Epithelial cell of umbilical artery (primary cell): Measurements from ENCODE around the gene C17orf78. TPM values are rescaled to one million over a fixed set of nuclear protein-coding genes. Genes with fewer than 3 reads are reported as not detected.

Experiments
- total RNA-seq: library from RNA; depleted of rRNA; stranded (reverse); fragments of >200 nt; gene quantifications from 2 replicates; pipeline ENCODE4 v1.2.3, GENCODE V29; 2014

Gene C17orf78
- not detected in 2 replicates for total RNA-seq

GRCh38 chr17:37375706-37376105 is at the start of gene C17orf78:
C17orf78 (plus strand) TSS chr17:37375985; CDS start chr17:37376093, 108 bp downstream.

GRCh38 chr17:37406635-37407461 is 31.1 kb downstream of the C17orf78 start, which contains the start of the genes ACACA and TADA2A:
ACACA (minus strand) TSS chr17:37406836; CDS start chr17:37406299, 537 bp downstream.
TADA2A (plus strand) TSS chr17:37406886; CDS start chr17:37411366, 4,480 bp downstream.

Other genes starting within 250 kb of the C17orf78 start
- 42.9 and 50.0 TPM in 2 replicates for gene ACACA, start 30.9 kb downstream of the C17orf78 start, total RNA-seq
- 12.7 and 19.3 TPM in 2 replicates for gene TADA2A, start 30.9 kb downstream of the C17orf78 start, total RNA-seq
- gene DUSP14, start 113.9 kb downstream of the C17orf78 start, total RNA-seq, result 27.9 and 40.3 TPM in 2 replicates
- 9.7 and 11.1 TPM in 2 replicates for gene SYNRG, start 233.4 kb downstream of the C17orf78 start, total RNA-seq